Hematopoietic multipotent progenitor cell treated with erythropoietin and hydrocortisone succinate and interleukin-3 and kit ligand, for 17 days (in vitro differentiated cells): ENCODE measurements around the gene AMMECR1.
"Not testable (repeated sequence)": the region's sequence is repeated elsewhere in the genome, so short reads cannot be mapped to it uniquely, and the experiment has no call there.

ENCODE experiments used
- DNase-seq: peaks from one replicate; pipeline ENCODE4 v3.0.0-alpha.2; 2015; ENCODE audit warnings: low spot score

AMMECR1 gene

DNA sequence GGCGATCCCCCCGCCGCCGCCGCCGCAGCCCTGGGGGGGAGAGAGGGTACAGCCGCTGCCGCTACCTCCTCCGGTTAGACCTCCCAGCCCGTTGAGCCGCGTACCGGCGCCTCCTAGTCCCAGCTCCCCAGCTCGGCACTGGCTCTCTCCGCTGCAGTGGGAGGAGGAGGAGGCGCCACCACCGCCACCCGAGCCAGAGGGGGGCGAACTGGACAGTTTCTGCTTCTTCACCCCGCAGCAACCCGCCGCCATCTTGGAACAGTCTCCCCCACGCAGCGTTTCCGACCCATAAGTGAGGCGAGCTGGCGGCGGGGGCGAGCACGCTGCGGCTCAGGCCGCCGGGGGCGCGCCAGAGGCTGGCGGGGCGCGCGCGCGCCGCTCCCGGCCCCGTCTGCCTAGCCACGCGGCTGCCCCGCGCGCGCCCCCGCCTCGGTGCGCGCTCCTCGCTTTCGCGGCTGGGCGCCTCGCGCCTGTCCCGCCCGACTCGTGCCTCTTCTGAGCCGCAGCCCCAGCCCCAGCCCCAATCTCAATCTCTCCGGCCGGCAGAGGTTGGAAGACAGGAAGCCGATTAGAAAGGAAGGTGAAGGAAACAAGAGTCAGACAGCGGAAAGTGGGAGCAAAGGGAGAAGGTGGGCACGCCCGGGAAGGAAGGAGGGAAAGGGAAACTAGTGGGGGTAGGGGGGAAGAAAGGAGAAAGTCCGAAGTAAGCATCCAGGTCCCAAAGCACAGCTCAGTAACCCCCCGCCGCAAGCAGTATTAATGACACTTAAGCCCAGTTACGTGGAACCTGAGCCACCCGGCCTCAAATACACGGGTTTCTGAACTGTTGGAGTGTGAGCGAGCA is at the start of gene AMMECR1:
TSS of gene AMMECR1 (minus strand) at position 266 of the 844 bp plus-strand sequence. CDS start at position 252, 14 bp downstream.
- DNase-seq: peak; percentile 89

DNA sequence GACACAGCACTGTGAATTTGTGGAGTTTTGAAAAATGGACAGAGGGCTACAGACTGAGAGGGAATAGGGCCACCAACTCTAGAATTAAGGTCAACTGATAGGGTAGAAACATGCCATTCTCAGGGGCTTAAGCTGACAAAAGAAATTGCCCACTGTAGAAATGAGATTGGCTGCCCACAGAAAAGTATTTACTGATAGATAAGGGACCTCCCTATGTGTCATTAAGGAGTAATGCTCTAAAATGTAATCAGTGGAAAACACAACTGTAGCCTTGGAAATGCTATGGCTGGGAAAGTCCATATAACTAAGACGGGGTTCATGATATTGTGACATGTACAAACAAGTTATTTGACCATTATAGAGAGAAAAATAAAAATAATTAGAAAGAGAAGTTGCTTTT is 45.4 kb upstream of the AMMECR1 start:
- DNase-seq: no peak

DNA sequence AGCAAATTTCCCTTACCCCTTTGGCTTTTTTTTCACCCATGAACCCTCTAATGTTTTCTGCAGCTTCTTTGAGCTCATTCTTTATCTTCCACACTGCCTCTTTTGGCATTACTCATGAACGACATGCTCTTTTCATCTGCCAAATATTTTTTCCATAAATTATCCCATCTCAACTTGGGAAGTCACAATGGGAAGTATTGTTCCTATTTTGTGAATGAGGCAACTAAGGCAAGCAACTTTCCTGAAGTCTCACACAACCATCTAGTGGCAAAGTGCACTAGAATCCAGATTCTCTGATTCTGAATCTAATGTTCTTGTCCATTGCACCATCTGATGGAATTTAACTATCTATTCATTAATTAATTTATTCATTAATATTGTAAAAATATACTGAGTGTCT is 41.4 kb upstream of the AMMECR1 start:
- no peak for DNase-seq

DNA sequence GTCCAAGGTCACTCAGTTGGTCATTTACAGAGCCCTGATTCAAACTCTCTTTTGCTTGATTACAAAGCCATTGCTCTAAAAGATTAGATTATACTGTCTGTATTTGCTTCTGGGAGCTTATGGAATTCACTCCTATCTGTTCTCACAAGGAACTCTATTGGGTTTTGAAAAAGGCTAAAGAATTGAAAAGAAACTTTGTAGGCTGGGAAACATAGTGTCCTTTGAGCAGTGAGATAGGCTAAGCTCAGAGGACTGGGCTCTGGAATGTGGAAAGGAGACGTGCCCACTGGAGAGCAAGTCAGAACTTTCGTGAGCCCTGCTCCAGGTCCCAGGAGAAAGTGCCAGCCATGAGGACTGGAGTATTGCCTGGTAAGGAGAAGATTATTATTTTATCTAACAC is 40.7 kb upstream of the AMMECR1 start, which contains the start of gene RTL9:
TSS of gene RTL9 (plus strand) at position 301 of the 400 bp plus-strand sequence. CDS start 91,770 bp downstream, outside the sequence.
- DNase-seq: no peak

DNA sequence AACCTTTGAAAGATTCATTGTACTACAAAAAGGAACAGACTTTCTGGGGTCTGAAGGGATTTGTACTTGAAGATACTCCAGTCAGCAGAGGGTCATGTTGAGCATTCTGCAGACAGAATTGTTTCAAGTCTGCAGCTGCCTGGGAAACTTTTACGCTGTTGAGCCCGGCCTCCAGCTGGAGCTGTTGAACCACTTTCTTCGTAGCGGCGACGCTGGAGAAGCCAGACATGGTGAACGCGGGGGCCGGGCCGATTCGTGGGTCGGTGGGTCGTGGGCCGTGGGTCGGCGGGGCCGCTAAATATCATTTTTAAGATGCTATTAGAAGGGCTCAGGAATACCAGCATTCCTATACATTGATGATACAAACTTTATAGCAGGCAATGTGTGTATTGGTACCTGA is 28.8 kb upstream of the AMMECR1 start:
- DNase-seq: no peak

DNA sequence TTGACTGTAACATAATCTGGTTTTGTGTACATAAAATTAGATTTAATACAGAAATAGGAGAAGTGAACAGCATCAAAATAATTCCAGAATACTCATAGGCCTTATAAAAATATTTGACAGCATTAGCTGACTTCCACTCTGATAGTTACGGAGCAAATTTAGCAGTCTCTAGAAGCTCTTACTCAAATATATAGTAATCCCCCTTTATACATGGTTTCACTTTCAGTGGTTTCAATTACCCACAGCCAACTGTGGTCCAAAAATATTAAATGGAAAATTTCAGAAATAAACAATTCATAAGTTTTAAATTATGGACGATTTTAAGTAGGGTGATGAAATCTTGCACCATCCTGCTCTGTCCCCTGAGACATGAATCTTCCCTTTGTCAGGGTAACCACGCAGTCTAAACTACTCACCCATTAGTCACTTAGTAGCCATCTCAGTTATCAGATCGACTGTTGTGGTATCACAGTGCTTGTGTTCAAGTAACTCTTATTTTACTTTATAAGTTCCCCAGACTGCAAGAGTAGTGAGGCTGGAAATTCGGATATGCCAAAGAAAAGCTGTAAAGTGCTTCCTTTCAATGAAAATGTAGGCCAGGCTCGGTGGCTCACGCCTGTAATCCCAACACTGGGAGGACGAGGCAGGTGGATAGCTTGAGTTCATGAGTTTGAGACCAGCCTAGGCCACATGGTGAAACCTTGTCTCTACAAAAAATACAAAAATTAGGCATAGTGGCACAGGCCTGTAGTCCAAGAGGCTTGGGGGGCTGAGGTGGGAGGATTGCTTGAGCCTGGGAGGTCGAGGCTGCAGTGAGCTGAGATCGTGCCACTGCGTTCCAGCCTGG is 23.5 kb upstream of the AMMECR1 start:
- no peak for DNase-seq

DNA sequence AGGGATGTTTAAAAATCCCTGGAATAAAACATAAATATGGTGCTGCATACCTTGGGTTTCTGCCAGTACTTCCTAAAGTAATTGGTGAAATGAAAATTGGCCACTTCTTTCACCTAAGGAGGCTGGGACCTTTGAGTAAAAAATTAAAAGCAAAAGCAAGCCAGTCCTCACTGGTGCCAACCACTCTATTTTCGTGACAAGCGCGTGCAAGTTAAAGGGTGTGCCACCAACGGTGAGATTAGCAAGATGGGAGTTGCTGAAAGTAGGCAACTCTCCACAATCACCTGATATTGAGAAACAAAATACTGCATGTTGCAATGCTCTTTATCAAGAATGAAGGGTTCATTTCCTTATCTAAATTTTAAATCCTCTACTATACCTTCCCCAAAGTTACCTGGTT is 21.1 kb upstream of the AMMECR1 start:
- peak; percentile 64 for DNase-seq

DNA sequence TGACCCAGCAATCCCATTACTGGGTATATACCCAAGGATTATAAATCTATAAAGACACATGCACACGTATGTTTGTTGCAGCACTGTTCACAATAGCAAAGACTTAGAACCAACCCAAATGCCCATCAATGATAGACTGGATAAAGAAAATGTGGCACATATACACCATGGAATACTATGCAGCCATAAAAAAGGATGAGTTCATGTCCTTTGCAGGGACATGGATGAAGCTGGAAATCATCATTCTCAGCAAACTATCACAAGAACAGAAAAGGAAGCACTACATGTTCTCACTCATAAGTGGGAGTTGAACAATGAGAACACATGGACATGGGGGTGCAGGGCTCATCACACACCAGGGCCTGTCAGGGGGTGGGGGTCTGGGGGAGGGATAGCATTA is 15.6 kb upstream of the AMMECR1 start:
- not testable (repeated sequence) for DNase-seq

DNA sequence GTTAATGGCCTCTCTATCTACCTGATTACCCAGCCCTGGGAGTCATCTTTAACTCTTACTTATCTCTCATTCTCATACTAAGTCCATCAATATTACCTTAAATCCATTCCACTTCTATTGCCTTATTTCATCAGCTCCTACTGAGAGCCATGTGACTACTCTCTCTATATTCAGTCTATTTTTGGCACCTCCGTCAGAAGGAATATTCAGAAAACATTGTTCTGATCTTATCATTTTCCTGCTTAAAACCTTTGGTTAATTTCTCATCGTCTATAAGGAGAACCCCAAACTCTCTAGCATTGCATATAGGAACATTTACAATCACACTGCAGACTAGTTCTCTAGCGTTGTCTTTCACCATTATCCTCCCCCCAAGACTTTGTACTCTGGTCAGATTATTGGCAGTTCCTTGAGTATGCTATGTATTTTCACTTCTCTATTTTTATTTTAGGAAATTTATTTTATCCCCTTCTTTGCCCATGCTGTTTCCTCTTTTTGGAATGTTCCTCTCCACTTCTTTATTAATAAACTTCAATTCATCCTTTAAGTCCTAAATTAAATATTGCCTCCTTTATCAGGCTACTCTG is 13.7 kb upstream of the AMMECR1 start:
- DNase-seq: no peak

DNA sequence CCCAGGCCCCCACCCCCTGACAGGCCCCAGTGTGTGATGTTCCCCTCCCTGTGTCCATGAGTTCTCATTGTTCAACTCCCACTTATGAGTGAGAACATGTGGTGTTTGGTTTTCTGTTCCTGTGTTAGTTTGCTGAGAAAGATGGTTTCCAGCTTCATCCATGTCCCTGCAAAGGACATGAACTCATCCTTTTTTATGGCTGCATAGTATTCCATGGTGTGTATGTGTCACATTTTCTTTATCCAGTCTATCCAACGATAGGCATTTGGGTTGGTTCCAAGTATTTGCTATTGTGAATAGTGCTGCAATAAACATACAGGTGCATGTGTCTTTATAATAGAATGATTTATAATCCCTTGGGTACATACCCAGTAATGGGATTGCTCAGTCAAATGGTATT is 10.7 kb upstream of the AMMECR1 start:
- not testable (repeated sequence) for DNase-seq

DNA sequence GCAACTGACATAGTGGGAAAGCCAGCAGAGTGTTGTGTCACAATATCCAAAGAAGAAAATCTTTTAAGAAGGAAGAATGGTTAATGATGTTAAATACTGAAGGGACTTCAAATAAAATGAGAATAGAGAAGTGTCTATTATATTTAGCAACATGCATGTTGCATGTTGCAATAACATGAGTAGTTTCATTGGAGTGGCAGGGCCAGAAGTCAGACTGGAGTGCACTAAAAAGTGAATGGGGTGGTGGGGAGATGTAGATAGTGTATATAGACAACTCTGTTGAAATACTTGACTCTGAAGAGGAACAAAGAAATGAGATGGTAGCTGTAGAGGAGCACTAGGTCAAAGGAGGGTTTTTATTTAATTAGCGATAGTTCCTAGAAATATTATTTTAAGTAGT is 9.5 kb upstream of the AMMECR1 start:
- no peak for DNase-seq

DNA sequence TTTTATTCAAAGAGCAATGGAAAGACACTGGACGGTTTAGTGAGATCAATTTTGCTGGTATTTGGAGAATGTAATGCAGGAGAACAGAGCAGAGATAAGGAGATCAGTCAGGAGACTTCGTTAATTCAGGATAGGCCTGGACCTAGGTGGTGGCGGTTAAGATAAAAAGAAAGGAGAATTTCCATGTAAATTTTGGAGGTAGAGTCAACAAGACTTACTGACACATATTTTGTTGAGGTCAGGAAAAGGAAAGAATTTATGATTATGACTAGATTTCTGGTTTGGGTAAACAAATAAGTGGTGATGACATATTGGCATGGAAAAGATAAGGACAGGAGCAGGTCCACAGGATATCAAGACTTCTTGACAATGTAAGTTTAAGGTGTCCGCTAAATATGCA is 8.8 kb upstream of the AMMECR1 start:
- no peak for DNase-seq

DNA sequence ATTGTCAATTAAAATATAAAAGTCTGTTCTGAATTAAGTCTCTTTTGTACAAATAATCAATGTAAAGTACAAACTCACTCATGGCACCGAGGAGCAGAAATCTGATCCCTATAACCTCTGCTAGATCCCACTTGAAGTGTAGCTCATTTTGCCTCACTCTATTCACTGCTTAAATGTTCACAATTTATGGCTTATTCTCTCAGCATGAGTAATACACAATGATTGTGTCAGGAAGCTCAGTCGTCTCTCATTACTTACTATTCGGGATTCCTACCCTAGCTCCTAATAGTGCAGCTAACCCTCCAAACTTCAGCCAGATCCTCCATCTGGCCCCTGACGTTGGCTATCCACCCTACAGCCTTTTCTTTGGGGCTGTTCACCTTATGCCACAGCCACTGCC is 4.7 kb upstream of the AMMECR1 start:
- DNase-seq: no peak

DNA sequence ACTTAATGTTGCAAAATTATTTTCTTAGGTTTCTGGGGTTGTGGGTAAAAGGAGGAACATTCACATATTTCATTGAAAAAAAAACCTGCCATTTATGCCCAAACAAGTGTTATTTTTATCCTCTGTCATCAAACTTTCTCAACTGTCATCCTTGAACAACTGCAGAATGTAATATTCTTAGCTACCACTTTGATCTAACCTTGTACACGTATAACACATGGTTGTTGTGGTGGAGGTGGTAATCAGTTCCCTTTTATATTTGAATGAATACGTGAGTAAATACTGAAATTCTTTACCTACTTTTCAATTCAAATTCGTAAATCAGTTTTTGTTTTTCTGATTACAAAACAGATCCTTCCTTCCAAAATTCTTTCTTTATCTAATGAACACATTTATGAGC is 3.8 kb upstream of the AMMECR1 start:
- no peak for DNase-seq

DNA sequence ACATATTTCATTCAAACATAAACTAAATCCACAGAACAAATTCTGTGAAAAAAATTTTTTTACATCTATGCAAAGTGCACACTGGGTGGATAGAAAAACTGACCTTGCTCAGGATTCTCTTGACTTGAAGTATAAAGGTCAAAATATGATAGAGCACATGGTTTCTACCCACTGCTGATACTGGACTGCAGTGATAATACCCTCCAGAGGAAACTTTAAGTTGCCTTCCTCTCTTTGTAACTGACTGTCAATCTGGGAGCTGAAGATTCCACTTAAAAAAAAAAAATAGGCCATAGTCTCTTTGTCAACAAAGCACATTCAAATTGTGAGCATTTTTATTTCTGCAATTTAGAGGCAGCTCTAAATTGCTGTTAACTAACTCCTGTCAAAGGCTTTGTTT is 3.2 kb upstream of the AMMECR1 start:
- no peak for DNase-seq

DNA sequence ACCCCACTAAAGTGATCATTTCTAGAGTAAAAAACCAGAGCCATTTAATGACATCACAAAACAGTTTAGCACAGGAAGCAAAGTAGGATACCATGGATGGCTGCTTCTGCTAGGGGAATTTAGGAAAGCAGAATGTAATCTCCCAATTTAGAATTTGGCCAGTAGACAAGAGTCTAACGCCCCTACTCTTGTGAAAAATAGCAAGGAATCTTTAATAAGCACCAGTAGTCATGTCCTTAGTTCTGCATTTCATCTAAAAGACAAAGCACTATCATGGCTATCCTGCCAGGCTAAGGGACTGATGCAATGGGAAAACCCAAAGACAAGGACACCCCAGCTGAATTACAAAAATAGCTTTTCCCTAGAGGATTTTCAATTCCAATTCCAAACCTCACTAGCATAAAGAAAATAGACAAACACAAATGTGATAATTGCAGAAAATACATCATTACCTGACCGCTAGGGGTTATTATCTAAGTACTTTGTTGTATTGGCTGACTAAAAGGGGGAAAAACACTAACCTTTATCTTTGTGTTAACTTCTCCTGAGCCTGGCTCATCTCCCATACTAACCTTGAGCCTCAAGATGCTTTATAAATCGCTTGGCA is 2.6 kb upstream of the AMMECR1 start:
- no peak for DNase-seq

DNA sequence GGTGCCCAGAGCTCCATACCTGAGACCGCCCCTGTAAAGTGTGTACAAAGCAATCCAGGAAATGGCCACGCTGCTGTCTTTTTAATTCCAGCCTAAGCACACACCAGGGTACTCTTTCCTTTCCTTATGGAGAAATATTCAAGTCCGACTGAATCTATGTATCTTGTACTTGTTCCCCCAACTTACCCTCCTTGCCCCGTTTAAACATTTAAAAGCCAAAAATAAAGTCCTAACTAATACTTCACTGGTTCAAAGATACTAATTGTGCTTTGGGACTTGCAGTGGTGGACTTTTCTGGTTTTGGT is 731 bp upstream of the AMMECR1 start:
- DNase-seq: peak; percentile 43

DNA sequence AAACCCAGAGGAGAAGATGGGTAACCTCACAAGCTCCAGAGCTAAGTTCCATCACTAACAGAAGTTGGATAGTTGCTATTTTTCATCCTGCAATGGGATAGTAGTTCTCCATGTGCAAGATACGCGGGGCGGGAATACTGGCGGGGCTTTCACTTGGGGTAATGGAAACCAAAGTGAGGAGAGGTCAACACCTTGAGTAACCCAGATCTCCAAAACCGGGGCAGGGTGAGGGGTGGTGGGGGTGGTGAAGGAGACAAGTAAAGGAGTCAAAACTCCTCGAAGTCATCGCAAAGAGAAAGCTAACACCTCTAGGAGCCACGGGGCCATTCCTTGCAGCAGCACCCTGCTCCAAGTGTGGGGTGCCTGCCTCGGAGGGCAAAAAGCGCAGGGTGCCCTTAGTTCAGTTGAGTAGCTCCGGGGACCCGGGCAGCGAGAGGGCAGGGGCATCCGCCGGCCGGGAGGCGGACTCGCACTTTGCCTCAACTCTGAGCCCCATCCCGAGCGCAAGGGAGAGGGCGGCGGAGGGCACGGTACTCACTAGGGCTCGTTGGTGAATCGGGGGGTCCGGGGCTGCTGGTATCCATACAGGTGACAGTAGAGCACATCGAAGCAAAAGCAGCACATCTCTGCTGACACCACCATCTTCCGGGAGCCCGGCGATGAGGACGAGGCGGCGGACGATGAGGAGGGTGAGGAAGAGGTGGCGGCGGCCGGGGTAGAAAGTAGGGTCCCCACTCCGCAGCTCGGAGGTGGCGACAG is 645 bp downstream of the AMMECR1 start:
- peak; percentile 57 for DNase-seq

DNA sequence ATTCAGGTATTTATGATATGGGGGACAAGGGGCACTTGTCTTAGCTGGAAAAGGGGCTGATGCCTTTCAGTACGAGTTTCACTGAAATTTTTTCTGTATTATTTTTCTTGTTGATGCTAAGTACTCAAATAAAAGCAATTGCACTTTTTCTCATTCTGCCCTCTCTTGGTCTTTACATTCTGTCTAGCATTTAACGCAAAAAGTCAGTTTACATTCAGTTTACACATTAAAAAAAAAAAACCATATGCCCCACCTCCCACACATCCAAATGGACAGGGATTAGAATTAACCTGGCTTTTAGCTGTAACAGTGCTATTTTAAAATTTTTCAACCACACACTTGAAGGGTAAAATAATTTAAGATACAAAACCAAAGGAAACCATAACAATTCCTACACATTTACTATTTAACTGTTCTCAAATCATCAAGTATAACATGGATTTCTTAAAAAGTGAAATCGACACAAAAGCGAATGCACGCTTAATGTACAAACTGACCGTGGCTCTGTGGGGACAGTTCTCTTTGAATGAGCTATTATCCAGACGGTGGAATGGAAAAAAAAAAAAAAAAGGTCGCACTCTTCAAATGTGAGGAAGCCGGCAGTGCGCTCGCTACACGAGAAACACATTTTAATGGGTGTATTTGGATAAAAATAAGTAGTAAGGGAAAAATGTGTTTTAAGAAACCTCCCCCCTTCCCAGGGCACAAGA is 1.4 kb downstream of the AMMECR1 start:
- peak; percentile 46 for DNase-seq

DNA sequence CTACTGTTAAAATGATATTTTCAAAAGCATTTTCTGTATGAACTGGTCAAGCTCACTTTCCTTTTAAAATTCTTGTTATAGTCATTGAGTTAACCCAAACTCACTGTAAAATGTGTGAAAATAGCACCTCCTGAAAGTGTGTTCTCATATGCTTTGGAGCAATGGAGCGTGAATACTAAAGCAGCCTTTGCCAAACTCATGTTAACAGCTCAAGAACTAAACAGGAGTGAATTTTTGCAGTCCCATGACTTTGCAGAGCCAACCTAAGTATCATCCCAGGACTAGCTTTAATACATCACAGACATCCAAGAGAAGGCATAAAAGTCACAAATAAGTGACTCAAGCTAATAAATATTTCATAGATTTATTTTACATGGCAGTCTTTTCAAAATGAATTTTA is 2.3 kb downstream of the AMMECR1 start:
- peak; percentile 65 for DNase-seq
